NCI-H2227 (cell line): Measurements from ENCODE around the gene BTNL3.

ENCODE experiments used
- DNase-seq: peaks from one replicate; lab custom pipeline; 2025; ENCODE audit not compliant: unreplicated experiment; lab: John Stamatoyannopoulos, UW

The BTNL3 gene

GRCh38 chr5:181020688-181021087, 32.0 kb downstream of the BTNL3 start:
- DNase-seq, result no peak

- DNase-seq, result no peak
Observed at GRCh38 chr5:181024245-181025064, 35.8 kb downstream of the BTNL3 start.

DNA sequence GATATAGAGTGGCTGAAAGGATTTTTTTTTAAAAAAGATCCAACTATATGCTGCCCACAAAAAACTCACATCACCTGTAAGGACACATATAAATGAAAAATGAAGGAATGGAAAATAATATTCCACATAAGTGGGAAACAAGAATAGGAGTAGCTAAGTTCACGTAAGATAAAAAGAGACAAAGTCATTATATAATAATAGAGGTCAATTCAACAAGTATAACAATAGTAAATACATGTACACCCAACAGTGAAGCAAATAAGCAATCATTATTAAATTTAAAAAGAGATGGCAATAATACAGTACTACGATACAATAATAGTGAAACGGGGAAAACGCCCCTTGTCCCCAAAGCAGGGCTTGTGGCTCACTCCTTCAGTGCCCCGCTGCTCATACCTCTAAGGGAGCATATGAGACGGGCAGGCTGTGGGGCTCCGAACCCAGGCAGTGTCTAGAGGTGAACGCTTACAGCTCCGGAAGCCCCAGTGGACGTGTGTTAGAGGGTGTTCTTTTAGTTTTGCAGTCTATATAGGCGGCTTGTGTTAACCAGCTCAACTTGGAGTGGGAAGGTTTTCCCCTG, 38.9 kb downstream of the BTNL3 start:
- no peak for DNase-seq

DNA sequence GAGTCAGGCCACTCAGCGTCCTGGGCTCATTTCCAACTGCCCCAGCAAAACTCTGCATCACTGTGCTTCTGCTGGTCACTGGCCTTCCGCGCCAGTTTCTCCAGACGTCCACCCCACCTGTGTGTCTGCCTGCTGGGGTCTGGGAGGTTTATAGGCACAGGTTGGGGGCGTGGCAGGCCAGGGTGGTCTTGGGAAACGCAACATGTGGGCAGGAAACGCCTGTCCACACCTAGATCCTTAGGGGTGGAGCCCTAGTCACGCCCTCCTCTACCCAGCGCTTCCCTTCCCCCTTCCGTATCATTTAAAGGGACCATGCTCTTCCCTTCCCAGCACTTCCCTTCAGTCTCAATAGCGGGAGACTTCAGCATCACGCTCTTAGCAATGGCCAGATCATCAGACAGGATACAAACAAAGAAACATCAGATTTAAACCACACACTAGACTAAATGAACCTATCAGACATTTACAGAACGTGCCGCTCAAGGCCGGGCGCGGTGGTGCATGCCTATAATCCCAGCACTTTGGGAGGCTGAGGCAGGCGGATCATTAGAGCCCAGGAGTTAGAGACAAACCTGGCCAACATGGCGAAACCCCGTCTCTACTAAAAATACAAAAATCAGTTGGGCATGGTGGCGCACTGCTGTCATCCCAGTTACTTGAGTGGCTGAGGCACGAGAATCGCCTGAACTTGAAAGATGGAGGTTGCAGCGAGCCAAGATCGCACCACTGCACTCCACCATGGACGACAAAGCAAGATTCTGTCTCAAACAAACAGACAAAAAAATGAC, 39.6 kb downstream of the BTNL3 start:
- DNase-seq, result no peak

DNA sequence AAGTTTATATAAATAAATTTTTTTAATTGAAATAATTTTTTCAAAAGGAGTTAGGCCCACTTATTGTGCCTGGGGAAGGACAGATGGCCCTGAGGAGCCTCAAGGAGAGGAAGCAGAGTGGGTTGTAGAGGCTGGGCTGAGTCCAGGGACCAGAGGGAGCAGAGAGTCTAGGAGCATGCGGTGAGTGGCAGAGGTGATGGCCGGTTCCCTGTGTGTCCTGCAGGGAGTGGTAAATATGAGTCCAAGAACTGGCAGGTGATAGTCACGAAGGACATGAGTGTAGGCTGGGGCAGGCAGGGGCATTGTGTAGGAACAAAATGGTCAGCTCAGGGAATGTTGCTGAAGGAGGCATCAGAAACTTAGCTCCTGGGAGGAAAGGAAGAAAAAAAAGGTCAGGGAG, 43.1 kb downstream of the BTNL3 start:
- DNase-seq, result no peak

- DNase-seq, result no peak
Observed at GRCh38 chr5:181035991-181036815, 47.6 kb downstream of the BTNL3 start.

GRCh38 chr5:181036816-181037364, 48.2 kb downstream of the BTNL3 start:
- DNase-seq, result no peak

- DNase-seq, result no peak
Observed at GRCh38 chr5:181037365-181037861, 48.8 kb downstream of the BTNL3 start.

DNA sequence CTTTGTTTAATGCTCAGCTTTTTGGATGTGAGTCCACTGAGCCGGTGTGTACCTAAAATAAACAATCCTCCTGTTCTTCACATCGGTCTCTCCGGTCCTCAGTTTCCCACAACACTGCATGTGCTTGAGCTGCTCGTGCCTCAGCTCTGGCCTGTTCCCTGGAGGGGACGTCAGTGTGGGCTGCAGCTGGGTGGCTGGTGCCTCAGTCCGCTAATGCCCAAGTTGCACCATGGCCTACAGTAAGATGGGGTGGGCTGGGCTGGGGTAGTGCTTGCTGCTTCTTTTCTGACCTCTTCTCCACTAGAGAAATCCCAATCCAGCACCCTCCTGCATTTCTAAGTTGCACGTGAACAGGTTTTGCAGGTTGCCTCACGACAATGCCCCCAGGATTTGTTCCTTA, 50.8 kb downstream of the BTNL3 start:
- no peak for DNase-seq

DNA sequence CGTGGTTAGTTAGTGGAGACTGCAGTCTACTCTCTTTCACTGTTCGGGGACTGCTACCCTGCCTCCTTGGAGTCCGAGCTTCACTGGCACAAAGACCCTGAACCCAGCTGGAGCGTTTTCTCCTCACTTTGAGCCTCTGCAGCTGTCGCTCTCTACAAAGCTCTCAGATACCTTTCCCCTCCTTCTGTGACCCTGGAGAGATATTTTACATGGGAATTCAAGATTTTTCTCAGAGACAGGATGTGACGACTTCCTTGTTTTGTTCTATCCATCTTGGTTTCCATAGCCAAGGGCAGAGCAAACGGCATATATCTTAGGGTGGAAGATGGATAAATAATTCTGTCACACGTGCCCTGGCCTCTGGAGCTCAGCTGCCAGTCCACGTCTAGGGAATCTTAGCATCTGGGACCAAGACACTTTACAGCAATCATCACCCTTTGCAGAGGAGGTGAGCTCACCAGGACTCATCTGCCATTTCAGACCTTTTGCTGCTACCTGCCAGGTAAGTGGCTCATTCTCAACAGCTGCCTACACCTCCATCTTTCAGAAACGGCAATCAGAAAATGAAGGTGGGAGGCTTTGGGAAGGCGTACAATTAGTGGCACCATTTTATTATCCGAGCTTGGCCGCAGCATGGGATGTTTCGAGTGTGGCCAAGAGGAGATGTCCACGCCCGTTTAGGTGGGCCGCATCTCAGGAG, 51.4 kb downstream of the BTNL3 start, which contains the start of gene BTNL9:
TSS of gene BTNL9 (plus strand) at position 336 of the 700 bp plus-strand sequence. CDS start 5,224 bp downstream, outside the sequence.
- DNase-seq, result no peak

DNA sequence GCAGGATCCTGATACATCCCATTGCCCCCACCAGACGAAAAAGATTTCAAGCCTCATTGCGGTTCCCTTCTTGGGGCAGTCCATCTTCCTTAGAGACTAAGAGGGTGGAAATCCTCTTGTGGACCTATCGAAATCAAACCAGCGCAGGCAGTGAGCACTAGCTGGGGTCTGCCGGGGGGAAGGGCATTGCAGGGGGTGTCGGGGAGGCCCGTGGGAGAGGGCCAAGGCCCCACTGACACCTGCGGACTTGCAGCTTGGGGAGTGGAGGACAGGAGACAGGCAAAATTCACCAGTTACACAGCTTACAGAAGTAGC, 51.9 kb downstream of the BTNL3 start:
- no peak for DNase-seq

- no peak for DNase-seq
Observed at GRCh38 chr5:181041043-181041442, 52.4 kb downstream of the BTNL3 start.

DNA sequence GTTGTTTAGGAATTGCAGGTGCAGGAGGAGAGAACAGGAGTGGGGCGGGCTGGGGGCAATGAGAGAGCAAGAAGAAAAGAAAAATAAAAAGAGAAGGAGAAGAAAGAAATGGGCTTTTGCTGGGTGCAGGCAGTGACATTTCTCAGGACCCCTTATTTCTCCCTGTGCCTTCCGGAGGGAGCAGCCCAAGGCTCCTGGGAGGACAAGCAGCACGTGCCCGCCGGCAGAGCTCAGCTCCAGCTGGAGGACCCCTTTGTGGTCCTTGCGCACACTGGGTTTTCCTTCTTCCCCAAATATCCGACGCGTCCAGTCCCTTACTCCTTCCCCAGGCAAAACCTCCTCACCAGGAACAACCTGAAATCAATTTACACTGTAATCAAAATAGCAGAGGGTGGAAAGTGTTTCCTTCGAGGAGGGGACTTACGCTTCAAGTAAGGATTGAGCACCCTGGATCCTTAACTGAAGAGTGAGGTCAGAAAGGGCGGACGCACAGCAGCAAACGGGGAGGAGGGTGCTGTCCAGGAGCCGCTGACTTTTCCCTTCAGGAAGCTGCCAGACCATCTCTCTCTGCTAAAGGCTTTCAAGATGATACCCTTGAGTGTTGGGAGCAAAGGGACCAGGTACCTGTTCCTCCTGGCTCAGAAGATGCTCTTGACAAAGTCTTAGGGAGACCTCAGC, 53.5 kb downstream of the BTNL3 start:
- no peak for DNase-seq

GRCh38 chr5:181042722-181043121, 54.1 kb downstream of the BTNL3 start:
- DNase-seq, result no peak

DNA sequence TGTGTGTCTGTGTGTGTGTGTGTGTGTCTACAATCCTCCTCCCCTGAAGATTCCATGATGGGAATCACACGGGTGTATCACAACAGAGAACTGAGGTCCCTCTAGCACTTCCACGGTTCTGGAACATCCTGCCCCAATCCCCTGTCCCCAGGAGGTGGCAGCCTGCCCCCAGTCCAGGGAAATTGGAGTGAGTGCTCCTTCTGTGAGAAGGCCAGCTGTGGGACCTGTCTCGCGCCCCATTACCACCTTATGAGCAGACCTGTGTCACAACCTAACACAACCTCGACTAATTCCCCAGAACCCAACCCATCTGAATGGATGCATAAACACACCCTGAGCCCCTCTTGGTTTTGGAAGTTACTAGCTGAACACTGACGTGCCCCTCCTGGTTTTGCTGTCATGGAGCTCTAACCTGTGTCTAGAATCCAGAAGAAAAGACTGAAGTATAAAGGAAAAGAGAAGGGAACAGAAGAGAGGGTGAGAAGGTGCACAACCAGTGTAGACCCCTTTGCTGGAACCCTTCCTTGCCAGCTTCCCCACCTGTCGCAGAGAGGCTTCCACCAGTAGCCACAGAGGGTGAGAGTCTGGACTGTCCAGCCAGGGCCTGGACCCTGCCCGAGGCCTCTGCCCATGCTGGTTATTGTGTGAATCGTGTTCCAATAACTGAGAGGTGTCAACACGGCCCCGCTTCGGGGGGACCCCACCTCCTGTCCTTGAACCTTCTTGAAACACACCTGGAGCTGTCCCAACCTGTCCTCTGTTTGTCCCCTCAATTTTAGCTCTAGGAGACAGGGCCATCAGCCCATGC, 54.8 kb downstream of the BTNL3 start:
- DNase-seq, result no peak

DNA sequence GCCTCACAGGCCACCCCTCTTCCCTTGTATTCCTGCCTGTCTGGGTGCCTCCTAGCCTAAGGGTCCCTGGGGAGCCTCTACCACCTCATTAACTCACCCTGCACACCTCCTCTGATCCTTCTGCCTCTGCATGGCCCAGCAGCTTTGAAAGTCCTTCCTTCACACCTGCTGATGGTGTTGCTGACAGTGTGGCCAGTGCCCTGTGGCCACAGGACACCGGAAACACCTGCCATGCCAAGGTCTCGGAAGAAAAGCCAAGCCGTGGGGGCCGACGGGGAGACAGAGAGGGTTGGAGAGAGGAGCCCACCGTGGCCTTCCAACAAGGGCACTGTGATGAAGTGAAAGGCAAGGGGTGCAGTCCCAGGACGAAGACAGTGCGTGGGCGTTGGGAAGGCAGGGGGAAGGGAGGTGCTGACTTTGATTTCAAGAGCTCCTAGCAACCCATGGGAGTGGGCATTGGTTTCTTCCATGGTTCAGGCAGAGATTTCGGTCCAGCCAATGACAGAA, 55.5 kb downstream of the BTNL3 start:
- DNase-seq, result no peak

DNA sequence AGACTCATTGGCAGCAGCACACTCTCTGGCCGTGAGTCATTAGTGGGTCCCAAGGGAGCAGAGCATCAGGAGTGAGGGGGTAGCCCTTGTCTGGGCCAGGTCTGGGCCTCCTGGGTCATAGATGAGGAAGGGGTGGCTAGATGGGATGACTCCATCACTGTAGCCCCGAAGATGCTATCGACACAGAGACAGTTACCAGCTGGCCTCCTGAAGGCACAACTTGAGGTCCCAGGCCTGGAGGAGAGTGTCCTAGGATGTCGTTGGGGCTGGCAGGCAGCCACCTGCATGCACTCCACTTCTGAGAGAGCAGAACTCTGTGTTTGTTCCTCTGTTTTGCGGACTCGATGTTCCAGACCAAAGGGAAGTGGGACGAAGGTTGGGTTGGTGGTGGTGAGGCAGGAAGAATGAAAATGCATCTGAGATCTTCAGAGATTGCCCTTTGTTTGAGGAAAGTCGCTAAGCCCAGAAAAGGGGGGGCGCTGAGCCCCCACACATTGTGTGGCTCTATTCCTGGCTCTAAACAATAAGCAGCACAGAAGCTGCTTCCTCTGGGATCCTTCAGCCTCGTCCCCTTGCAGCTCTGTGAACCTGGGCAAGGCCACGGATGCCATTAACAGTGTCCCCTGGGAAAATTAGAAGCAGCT, 56.1 kb downstream of the BTNL3 start:
- DNase-seq, result no peak

DNA sequence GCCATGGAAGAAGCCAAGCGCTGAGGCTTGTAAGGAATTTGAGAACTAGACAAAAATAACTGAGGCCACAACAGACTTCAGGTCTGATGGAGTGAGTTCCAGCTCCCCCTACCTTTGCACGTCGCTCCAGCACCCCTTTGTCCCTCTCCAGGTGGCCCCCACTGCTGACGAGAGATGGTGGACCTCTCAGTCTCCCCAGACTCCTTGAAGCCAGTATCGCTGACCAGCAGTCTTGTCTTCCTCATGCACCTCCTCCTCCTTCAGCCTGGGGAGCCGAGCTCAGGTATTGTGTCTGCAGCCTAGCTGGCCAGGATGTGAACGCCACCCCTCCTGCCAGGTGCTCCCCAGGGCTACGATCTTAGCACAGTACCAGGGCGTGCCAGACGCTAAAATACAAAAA, 56.7 kb downstream of the BTNL3 start:
- DNase-seq, result no peak
